SKM-1 (cell line): Measurements from ENCODE around the gene CHMP2B.
A peak's percentile ranks its signal among the peaks of the same experiment; 100 is the strongest.

ENCODE experiments used
- DNase-seq: peaks from one replicate; lab custom pipeline; 2025; ENCODE audit not compliant: unreplicated experiment; lab: John Stamatoyannopoulos, UW

The CHMP2B gene, protein sequence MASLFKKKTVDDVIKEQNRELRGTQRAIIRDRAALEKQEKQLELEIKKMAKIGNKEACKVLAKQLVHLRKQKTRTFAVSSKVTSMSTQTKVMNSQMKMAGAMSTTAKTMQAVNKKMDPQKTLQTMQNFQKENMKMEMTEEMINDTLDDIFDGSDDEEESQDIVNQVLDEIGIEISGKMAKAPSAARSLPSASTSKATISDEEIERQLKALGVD

GRCh38 chr3:87227104-87227834 lies at the start of gene CHMP2B:
Gene CHMP2B, plus strand, starts transcription at chr3:87227309. Its CDS starts 214 bp downstream, at chr3:87227523.
- DNase-seq, result peak; percentile 58

GRCh38 chr3:87179642-87180041 lies 47.5 kb upstream of the CHMP2B start:
- DNase-seq, result no peak

- no peak for DNase-seq
Observed at GRCh38 chr3:87181551-87181950, 45.6 kb upstream of the CHMP2B start.

GRCh38 chr3:87182023-87182422 lies 45.1 kb upstream of the CHMP2B start:
- no peak for DNase-seq

- no peak for DNase-seq
Observed at GRCh38 chr3:87186608-87187159, 40.4 kb upstream of the CHMP2B start.

DNA sequence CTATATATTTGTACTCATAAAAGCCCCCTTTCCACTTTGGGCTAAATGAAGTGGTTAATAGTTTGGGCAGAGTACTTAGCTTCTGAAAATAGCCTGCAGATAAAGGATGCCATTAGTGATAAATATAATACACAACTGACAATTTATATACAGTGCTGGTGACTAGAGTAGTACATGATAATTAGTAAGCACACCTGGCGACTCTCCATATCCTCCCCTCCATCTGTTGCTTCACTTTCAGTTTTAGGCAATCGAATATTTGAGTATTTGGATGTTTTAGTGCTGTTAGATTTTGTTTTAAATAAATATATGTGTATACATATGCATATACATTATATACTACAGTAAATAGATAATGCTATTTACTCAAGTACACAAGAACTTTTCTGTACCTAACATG lies 35.9 kb upstream of the CHMP2B start:
- DNase-seq, result no peak

GRCh38 chr3:87191641-87192040 lies 35.5 kb upstream of the CHMP2B start:
- DNase-seq, result no peak

GRCh38 chr3:87196879-87197278 lies 30.2 kb upstream of the CHMP2B start:
- DNase-seq, result no peak

DNA sequence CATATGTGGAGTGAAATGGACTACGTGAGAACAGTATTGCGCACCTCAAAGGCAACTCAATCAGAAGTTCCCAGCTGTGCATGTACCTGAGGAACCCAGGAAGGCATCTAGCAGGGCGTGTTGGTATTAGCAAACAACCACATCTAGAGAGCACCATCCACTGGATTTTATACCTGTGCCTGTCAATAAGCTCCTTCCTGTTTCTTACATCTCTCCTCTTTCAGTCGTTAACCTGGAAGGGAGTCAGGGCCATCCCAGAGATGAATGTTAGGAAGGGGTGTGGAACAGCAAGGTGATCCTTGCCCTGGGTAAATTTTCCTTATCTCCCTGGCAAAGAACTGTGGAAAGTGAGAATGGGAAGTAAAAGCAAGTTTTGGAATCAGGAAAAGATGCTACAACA lies 29.6 kb upstream of the CHMP2B start:
- no peak for DNase-seq

- no peak for DNase-seq
Observed at GRCh38 chr3:87198774-87199173, 28.3 kb upstream of the CHMP2B start.

DNA sequence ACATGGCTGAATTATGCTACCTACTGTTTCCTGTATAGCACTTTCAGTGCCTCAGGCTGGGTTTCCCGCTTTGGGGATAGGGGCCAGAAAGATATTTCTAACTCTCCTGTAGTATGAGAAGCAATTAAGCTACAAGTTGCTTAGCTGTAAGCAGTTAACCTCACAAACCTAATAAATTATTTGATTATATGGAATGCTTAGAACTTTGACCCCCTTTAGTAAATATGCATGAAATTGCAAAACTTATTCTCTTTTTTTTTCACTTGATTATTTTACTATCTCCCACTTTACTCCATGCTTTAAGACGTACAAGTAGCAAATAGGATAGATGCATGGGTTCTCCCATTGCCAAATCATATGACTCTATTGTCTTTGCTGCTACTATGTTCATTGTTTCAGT lies 27.5 kb upstream of the CHMP2B start:
- no peak for DNase-seq

DNA sequence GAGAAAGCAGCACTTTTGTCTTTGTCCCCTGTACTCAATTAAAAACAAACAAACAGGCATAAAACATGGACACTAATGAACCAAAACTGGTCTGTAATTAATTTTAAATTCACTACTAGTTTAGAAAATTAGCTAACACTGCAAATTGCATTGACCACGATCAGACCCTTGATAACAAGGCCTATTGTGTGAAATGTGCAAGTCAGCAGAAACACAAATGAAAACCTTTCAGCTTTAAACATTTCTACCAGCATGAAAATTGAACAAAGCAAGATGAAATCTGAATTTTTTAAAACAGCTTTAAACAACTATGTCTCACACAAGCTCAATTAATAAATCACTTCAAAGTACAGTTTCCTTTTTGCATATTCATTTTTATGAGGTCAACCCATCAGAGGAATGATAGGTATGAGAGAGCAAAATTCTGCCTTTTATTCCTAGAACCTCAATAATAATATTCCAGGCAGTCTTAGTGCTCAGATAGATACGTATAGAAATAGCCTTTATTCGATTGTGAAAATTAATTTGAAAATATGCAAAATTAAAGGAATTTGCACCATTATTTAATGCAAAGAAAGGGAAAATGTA lies 27.0 kb upstream of the CHMP2B start:
- DNase-seq, result no peak

GRCh38 chr3:87201727-87202126 lies 25.4 kb upstream of the CHMP2B start:
- no peak for DNase-seq

GRCh38 chr3:87203809-87204208 lies 23.3 kb upstream of the CHMP2B start:
- no peak for DNase-seq

- no peak for DNase-seq
Observed at GRCh38 chr3:87206070-87206469, 21.0 kb upstream of the CHMP2B start.

GRCh38 chr3:87206635-87207034 lies 20.5 kb upstream of the CHMP2B start:
- DNase-seq, result no peak

GRCh38 chr3:87207460-87207859 lies 19.6 kb upstream of the CHMP2B start:
- DNase-seq, result no peak

- no peak for DNase-seq
Observed at GRCh38 chr3:87209111-87209510, 18.0 kb upstream of the CHMP2B start.

DNA sequence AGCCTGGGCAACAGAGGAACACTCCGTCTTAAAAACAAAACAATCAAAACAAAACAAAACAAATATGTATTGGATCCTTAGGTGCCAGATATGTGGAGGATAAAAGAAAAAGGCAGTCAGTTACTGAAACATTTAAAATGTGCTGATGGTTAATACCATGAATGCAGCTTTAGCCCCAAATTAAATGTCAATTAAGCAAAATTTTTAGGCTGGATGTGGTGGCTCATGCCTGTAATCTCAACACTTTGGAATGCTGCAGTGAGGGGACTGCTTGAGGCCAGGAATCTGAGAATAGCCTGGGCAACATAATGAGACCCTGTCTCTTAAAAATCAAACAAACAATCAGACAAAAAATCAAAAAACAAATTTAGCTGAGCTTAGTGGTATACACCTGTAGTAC lies 8.5 kb upstream of the CHMP2B start:
- no peak for DNase-seq

DNA sequence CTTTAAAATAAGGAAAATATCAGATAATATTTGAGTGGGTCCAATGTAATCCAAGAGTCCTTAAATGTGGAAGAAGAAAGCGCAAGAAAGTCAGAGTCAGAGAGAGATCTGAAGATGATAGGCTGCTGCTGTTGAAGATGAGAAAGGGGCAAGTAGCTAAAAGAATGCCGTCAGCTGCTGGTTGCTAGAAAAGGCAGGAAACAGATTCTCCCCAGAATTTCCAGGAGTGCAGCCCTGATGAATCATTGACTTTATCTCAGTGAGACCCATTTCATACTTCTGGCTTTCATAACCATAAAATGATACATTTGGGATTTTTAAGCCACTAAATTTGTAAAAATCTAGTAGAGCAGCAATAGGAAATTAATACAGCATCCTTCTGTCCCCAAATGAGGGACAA lies 7.5 kb upstream of the CHMP2B start:
- no peak for DNase-seq

GRCh38 chr3:87225659-87226058 lies 1.4 kb upstream of the CHMP2B start:
- DNase-seq, result no peak

GRCh38 chr3:87227835-87228144 lies 681 bp downstream of the CHMP2B start:
- no peak for DNase-seq
